ENCODE data around the gene TEC.

The TEC gene

GRCh38 chr4:48163746-48164145 lies 105.9 kb downstream of the TEC start:
- no peak for DNase-seq (ENCODE audit: low read depth)

- peak; percentile 23 for DNase-seq (ENCODE audit: low read depth)
Measured at GRCh38 chr4:48162162-48162561, 107.5 kb downstream of the TEC start.

- DNase-seq (ENCODE audit: low read depth) = no peak
Measured at GRCh38 chr4:48157271-48157670, 112.4 kb downstream of the TEC start.

GRCh38 chr4:48156423-48156822 lies 113.2 kb downstream of the TEC start:
- no peak for DNase-seq (ENCODE audit: low read depth)

GRCh38 chr4:48153791-48154550 lies 115.7 kb downstream of the TEC start:
- DNase-seq (ENCODE audit: low read depth) = no peak

GRCh38 chr4:48152259-48152658 lies 117.4 kb downstream of the TEC start:
- no peak for DNase-seq (ENCODE audit: low read depth)

- peak; percentile 1 for DNase-seq (ENCODE audit: low read depth)
Measured at GRCh38 chr4:48149827-48150370, 119.7 kb downstream of the TEC start.

GRCh38 chr4:48147621-48148020 lies 122.0 kb downstream of the TEC start:
- no peak for DNase-seq (ENCODE audit: low read depth)

- DNase-seq (ENCODE audit: low read depth) = peak; percentile 60
Measured at GRCh38 chr4:48141048-48141447, 128.6 kb downstream of the TEC start.

- DNase-seq (ENCODE audit: low read depth) = peak; percentile 70
Measured at GRCh38 chr4:48139691-48140090, 129.9 kb downstream of the TEC start.

GRCh38 chr4:48138936-48139335 lies 130.7 kb downstream of the TEC start:
- DNase-seq (ENCODE audit: low read depth) = no peak

- no peak for DNase-seq (ENCODE audit: low read depth)
Measured at GRCh38 chr4:48138511-48138910, 131.1 kb downstream of the TEC start.

GRCh38 chr4:48137846-48138245 lies 131.8 kb downstream of the TEC start:
- DNase-seq (ENCODE audit: low read depth) = no peak

GRCh38 chr4:48134081-48134480 lies 135.6 kb downstream of the TEC start, which contains the start of gene TXK:
Gene TXK, minus strand, starts transcription at chr4:48134250. Its CDS starts 80 bp downstream, at chr4:48134170.
- DNase-seq (ENCODE audit: low read depth) = no peak

GRCh38 chr4:48133669-48134068 lies 136.0 kb downstream of the TEC start:
- peak; percentile 48 for DNase-seq (ENCODE audit: low read depth)

GRCh38 chr4:48131736-48132135 lies 137.9 kb downstream of the TEC start:
- no peak for DNase-seq (ENCODE audit: low read depth)

- no peak for DNase-seq (ENCODE audit: low read depth)
Measured at GRCh38 chr4:48130100-48130499, 139.5 kb downstream of the TEC start.

GRCh38 chr4:48129307-48130014 lies 140.2 kb downstream of the TEC start:
- no peak for DNase-seq (ENCODE audit: low read depth)

GRCh38 chr4:48127682-48128404 lies 141.8 kb downstream of the TEC start:
- peak; percentile 99 for DNase-seq (ENCODE audit: low read depth)

GRCh38 chr4:48127231-48127630 lies 142.4 kb downstream of the TEC start:
- no peak for DNase-seq (ENCODE audit: low read depth)

GRCh38 chr4:48126621-48127020 lies 143.0 kb downstream of the TEC start:
- DNase-seq (ENCODE audit: low read depth) = no peak

- DNase-seq (ENCODE audit: low read depth) = no peak
Measured at GRCh38 chr4:48124870-48125269, 144.8 kb downstream of the TEC start.

GRCh38 chr4:48122756-48123155 lies 146.9 kb downstream of the TEC start:
- no peak for DNase-seq (ENCODE audit: low read depth)

Data from EH (cell line).